Measurements from ENCODE around the gene RNMT.

RNMT gene

DNA sequence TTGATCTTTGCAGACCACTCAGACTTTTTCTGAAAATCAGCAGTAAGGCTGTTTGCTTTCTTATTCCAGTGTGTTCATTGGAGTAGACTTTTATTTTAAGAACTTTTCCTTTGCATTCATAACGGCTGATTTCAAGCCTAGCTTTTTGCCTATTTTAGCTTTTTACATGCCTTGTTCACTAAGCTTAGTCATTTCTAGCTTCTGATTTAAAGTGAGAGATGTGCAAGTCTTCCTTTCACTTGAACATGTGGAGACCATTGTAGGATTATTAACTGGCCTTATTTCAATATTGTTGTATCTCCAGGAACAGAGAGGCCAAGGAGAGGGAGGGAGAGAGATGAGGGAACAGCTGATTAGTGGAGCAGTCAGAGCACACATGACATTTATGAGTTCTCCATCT lies 32.1 kb downstream of the RNMT start:
- TF ChIP-seq CTCF (IDR thresholded peaks at IDR 0.05; ENCODE audit: insufficient read depth, low read length, missing control alignments) = no peak
- ChIA-PET POLR2A (no interaction called here), CTCF (no interaction called here)
- no peak overlapping the region for H3K4me3 ChIP-seq (ENCODE audit: low read depth, low read length)
- DNase-seq (ENCODE audit: low read depth, low spot score) = no peak

- TF ChIP-seq CTCF (IDR thresholded peaks at IDR 0.05; ENCODE audit: insufficient read depth, low read length, missing control alignments) = no peak
- DNase-seq (ENCODE audit: low read depth, low spot score) = no peak
- ChIA-PET CTCF (no interaction called here), POLR2A (no interaction called here)
- no peak overlapping the region for H3K4me3 ChIP-seq (ENCODE audit: low read depth, low read length)
These were observed 33.6 kb downstream of the RNMT start for GRCh38 chr18:13760047-13760446.

- ChIA-PET POLR2A (no interaction called here), CTCF (no interaction called here)
- DNase-seq (ENCODE audit: low read depth, low spot score) = no peak
- H3K4me3 ChIP-seq (ENCODE audit: low read depth, low read length) = no peak overlapping the region
- no peak for TF ChIP-seq CTCF (IDR thresholded peaks at IDR 0.05; ENCODE audit: insufficient read depth, low read length, missing control alignments)
These were observed 36.4 kb downstream of the RNMT start for GRCh38 chr18:13762690-13763439.

GRCh38 chr18:13775058-13775457 lies 48.6 kb downstream of the RNMT start:
- no peak for DNase-seq (ENCODE audit: low read depth, low spot score)
- POLR2A ChIA-PET = no interaction called here
- CTCF ChIA-PET = no interaction called here
- TF ChIP-seq CTCF (IDR thresholded peaks at IDR 0.05; ENCODE audit: insufficient read depth, low read length, missing control alignments) = no peak
- H3K4me3 ChIP-seq (ENCODE audit: low read depth, low read length) = no peak overlapping the region

DNA sequence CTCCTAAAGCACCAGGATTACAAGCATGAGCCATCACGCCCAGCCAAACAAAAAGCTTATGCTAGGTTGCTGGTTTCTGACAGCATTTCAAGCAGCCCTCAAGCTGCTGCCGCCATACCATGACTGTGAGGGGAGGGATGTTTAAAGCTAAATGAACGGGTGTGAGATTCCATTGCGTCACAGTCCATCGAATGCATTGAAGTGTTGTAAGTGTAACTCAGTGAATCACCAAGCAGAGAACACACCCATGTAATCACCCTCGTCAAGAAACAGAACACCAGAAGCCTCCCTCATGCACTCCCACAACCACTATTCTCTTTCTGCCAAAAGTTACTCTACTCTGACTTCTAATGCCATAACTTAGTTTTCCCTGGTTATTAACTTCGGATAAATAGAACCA lies 64.7 kb downstream of the RNMT start:
- POLR2A ChIA-PET = no interaction called here
- no peak for TF ChIP-seq CTCF (IDR thresholded peaks at IDR 0.05; ENCODE audit: insufficient read depth, low read length, missing control alignments)
- no peak for DNase-seq (ENCODE audit: low read depth, low spot score)
- H3K4me3 ChIP-seq (ENCODE audit: low read depth, low read length) = no peak overlapping the region
- CTCF ChIA-PET = no interaction called here

GRCh38 chr18:13793819-13794218 lies 67.3 kb downstream of the RNMT start:
- ChIA-PET CTCF (no interaction called here), POLR2A (no interaction called here)
- no peak for TF ChIP-seq CTCF (IDR thresholded peaks at IDR 0.05; ENCODE audit: insufficient read depth, low read length, missing control alignments)

More at GRCh38 chr18:13793819-13794218, 67.3 kb downstream of the RNMT start:
- no peak for DNase-seq (ENCODE audit: low read depth, low spot score)
- no peak overlapping the region for H3K4me3 ChIP-seq (ENCODE audit: low read depth, low read length)
